Ammon's horn (tissue), 1 donor: ENCODE data around the gene MAPK8IP1.

Source experiments
- DNase-seq: peaks from one replicate; pipeline ENCODE4 v3.0.0-alpha.2; 2016; ENCODE audit warnings: low spot score

Gene MAPK8IP1

GRCh38 chr11:45926536-45927331, 41.3 kb downstream of the MAPK8IP1 start:
- DNase-seq = no peak

DNA sequence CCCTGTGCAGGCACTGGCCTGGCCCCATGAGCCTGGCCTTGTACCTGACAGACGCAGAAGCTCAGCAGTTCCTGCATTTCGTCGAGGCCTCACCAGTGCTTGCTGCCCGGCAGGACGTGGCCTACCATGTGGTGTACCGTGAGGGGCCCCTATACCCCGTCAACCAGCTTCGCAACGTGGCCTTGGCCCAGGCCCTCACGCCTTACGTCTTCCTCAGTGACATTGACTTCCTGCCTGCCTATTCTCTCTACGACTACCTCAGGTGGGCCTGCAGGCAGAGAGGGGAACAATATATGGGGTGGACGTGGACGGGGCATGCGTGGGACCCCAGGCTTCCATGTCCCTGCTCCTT, 41.9 kb downstream of the MAPK8IP1 start:
- no peak for DNase-seq

DNA sequence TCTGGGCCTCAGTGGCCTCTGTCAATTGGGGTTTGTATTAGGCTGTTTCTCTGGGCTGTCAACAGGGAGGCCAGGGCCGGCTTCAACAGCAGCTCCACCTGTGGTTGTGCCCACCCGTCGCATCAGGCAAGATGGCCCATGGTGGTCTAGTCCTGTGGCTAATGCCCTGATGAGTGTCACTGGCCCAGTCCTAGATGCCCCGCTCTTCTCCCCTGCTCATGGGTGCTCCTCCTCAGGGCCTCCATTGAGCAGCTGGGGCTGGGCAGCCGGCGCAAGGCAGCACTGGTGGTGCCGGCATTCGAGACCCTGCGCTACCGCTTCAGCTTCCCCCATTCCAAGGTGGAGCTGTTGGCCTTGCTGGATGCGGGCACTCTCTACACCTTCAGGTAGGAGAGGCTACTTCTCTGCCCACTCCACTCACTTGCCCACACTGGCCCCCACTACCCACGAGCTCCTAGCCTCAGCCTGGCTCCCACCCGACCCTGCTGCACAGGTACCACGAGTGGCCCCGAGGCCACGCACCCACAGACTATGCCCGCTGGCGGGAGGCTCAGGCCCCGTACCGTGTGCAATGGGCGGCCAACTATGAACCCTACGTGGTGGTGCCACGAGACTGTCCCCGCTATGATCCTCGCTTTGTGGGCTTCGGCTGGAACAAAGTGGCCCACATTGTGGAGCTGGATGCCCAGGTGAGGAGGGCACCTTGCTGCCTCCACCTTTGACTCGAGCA, 42.4 kb downstream of the MAPK8IP1 start:
- DNase-seq = no peak

DNA sequence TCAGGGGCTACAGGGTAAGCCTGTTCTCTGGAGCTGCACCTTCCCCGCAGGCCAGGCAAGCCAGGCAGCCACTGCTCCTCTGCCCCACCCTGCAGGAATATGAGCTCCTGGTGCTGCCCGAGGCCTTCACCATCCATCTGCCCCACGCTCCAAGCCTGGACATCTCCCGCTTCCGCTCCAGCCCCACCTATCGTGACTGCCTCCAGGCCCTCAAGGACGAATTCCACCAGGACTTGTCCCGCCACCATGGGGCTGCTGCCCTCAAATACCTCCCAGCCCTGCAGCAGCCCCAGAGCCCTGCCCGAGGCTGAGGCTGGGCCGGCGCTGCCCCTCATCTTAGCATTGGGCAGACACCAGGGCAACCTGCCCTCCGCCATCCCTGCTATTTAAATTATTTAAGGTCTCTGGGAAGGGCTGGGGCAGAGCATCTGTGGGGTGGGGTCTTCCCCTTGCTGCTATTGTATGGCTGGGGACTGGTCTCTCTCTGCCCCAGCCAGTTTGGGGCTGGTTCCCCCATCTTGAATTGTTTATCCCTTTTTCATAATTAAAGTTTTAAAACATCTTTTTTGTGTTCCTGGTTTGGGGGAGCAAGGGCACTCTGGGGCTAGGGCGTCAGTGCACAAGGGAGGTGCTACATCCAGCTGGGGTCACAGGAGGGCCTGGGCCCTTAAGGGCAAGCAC, 43.2 kb downstream of the MAPK8IP1 start:
- DNase-seq = no peak

DNA sequence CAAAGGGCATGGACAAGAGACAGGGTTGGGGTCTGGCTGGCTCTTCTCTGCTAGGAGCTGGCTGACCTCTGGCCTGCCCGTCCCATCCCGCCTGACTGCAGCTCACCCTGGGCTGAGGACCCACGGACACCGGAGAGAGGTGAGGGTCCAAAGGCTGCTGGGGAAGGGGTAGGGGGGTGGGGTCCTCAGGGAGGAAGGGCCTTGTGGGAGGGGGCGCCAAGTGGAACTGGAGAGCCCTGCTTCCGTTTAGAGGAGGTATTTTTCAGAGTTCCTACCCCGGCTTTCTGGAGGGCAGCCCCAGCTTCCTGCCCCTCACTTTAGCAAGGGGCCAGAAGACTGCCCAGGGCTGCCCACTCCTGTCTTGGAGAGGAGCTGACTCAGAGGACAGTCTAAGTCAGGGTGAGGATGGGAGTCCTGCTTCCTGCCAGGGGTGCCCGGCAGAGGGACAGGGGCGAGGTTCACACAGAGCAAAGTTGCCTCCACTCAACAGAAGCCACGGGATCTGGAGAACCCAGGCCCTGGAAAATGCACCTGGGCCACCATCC, 44.1 kb downstream of the MAPK8IP1 start:
- no peak for DNase-seq

- DNase-seq = no peak
Measured at GRCh38 chr11:45930031-45930794, 44.8 kb downstream of the MAPK8IP1 start.

- no peak for DNase-seq
Measured at GRCh38 chr11:45930951-45931570, 45.6 kb downstream of the MAPK8IP1 start.

DNA sequence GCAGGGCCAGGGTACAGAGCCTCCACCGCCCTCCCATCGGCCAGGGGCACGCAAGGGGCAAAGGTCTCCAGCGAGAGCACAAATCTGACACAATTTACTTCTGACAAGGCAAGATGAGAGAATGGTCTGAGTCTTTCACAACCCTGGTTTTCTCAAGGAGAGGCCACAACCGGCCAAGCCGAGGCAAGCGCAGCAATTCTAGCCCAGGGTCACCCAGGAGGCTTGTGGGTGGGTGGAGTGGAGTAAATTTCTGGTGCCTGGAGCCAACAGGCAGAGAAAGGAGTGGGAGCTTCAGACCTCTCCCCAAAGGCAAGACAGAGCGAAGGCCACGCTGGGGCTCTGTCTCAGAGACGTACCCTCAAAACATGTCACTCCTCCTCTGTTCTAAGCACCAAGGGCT, 46.3 kb downstream of the MAPK8IP1 start:
- no peak for DNase-seq

DNA sequence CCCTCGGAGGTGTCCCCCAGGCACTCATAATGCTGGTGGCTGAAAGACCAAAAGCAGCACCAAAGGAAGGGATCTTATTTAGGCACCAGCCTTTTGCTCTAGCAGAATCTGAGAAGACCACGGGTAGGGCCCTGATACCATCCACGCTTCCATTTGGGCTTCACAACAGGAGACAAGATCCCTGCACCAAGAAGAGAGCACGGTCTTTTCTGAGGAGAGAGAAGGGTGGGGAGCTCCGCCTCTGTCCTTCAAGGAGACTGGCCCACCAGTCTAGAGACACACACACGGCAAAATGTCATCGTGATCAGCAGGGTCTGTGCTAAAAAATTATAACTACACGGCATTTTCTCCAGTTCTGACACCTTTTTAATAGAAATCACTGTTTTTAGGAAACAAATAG, 46.8 kb downstream of the MAPK8IP1 start:
- no peak for DNase-seq

- DNase-seq = no peak
Measured at GRCh38 chr11:45933131-45933831, 47.8 kb downstream of the MAPK8IP1 start.

- no peak for DNase-seq
Measured at GRCh38 chr11:45933846-45934579, 48.6 kb downstream of the MAPK8IP1 start.

GRCh38 chr11:45934580-45935318, 49.3 kb downstream of the MAPK8IP1 start:
- DNase-seq = no peak

DNA sequence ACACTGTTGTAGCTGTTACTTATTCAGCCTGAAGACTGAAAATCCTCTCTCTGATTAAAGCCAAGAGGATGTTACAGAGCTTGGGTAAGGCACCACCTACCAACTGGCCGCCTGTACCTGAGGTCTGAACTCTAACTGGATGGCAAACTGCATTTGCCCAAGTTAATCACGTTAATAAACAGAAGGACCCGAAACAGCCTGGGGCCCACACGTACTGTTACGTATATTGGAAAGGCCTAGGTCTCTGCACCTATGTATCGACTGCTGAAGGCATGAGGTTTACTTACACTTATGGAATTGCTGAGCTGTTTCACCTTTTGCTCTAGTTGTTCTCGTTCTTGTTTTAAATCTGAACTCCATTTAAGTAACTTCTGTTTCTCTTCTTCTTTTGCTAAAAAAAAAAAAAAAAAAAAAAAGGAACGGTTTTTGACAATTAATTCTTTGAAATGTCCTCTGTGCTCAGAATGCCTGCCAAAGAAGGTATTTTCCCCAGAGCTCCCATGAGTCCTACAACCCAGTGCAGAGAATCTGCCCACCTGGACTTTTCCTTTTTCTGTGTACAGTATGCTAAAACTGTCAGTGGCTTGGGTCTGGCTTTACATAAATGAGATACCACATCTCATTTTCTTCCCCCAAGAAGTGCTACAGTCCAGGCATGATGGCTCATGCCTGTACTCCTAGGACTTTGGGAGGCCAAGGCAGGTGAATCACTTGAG, 50.1 kb downstream of the MAPK8IP1 start:
- DNase-seq = no peak

- no peak for DNase-seq
Measured at GRCh38 chr11:45936511-45937054, 51.1 kb downstream of the MAPK8IP1 start.

- no peak for DNase-seq
Measured at GRCh38 chr11:45937916-45938315, 52.5 kb downstream of the MAPK8IP1 start.

GRCh38 chr11:45939836-45940235, 54.4 kb downstream of the MAPK8IP1 start:
- DNase-seq = no peak

- no peak for DNase-seq
Measured at GRCh38 chr11:45941285-45941684, 55.8 kb downstream of the MAPK8IP1 start.

DNA sequence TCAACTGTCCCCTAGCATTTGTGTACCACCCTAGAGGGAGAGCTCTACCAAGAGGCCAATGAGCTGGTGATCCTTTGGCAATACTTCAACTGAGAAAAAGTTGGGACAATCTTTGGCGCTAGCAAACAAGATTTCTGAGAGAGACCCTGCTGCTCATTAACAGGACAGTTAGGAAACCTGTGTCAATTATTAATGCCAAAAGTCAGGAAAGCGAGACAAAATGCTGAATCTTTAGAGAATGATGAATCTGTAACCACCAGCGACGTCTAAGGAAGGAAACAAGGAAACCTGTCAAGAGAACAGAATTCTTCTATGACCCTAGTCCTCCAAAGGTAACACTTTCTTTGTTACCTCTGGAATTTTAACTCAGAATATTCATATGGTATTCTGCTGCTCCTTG, 56.9 kb downstream of the MAPK8IP1 start:
- no peak for DNase-seq
